Stimulated activated CD8-positive, alpha-beta memory T cell treated with anti-CD3 and anti-CD28 coated beads, Interleukin-7, amount 100 ng/mL, for 4 hours (primary cell): ENCODE measurements around the gene CNKSR1.
"Not testable (repeated sequence)": the region's sequence is repeated elsewhere in the genome, so short reads cannot be mapped to it uniquely, and the experiment has no call there.

ENCODE experiments used
- DNase-seq, 2 donors: peaks; one replicate each; pipeline ENCODE4 v3.0.0-alpha.2; 2020; ENCODE audit warnings: low read depth in 2 of 2

CNKSR1 gene

DNA sequence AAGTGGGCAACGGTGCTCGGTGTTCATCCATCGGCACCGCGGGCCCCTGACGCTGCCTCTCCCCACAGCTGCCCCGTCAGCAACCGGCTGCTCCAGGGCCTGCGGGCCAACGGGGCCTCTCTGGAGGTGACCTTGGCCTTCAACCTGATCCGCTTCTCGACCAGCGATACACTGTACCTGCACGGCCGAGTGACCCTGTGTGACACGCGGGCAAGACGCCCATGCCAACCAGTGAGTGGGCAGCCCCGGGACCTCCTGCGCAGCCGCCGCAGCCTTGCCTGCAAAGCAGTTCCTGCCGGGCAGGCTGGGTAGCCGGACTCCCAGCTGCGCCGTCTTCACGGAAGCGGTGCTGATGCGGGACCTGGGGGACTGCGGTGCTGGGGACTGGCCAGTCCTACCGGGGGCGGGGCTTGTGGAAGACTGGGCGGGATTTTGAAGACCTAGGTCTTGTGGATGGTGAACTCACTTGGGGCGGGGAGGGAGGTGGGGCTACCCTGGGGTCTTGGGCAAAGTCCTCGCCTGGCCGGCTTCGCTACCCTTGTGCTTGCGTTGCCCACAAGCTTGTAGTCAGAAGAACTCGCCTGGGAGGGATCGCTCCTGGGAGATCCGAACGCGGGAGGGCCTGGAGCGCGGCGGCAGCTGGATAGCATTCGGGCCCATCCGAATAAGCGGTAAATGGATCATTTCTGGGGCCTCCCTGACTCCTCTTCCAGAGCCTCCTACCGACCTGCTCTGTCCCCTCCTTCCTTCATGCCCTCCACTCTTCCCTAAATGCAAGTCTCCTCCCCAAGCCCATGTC, 47.9 kb downstream of the CNKSR1 start:
- DNase-seq: peak; percentile 4 to 33

DNA sequence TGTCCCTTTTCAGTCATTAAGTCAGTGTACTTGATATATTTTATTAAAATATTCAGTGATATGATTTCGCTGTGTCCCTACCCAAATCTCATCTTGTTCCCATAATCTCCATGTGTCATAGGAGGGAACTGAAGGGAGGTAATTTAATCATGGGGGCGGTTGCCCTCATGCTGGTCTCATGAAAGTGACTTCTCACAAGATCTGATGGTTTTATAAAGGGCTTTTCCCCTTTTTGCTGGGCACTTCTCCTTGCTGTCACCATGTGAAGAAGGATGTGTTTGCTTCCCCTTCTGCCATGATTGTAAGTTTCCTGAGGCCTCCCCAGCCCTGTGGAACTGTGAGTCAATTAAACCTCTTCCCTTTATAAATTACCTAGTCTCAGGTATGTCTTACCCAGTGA, 53.4 kb downstream of the CNKSR1 start:
- DNase-seq: not testable (repeated sequence)

DNA sequence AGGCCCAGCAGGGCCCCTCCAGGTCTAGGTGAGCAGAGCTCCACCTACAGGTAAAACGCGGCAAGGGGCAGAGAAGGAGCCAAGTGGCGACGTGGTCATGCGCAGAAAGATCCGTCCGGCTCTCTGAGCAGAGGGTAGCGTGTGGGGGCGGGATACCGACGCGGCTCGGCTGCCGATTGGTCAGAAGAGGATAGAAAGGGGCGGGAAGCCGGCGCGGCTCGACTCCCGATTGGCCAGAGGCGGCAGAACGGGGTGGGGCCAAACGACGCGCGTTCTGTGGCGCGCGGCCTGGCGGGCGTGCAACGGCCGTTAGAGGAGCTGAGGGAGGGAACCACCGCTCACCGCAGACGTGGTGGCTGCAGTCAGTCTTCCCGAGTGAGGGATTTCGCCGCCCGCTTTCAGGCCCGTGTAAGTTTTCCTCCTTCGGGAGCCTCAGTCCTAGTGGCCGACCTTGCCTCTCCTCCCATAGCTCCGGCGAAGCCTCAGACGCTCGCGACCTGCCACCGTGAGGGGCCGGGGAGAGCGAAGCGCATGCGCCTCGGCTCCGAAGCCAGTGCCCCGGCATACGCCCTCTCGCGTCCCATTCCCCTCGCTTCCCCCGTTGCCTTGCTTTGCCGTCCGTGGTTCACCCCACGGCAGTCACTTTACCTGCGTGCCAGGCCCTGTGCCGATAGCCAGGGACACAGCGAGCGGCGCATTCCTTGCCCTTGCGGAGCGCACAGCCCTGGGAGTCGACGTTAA, 56.8 kb downstream of the CNKSR1 start, which contains the start of gene CEP85:
Gene CEP85, plus strand, starts transcription at position 298 of the 741 bp plus-strand sequence. CDS start 5,584 bp downstream, outside the sequence.
- peak; percentile 97 for DNase-seq

DNA sequence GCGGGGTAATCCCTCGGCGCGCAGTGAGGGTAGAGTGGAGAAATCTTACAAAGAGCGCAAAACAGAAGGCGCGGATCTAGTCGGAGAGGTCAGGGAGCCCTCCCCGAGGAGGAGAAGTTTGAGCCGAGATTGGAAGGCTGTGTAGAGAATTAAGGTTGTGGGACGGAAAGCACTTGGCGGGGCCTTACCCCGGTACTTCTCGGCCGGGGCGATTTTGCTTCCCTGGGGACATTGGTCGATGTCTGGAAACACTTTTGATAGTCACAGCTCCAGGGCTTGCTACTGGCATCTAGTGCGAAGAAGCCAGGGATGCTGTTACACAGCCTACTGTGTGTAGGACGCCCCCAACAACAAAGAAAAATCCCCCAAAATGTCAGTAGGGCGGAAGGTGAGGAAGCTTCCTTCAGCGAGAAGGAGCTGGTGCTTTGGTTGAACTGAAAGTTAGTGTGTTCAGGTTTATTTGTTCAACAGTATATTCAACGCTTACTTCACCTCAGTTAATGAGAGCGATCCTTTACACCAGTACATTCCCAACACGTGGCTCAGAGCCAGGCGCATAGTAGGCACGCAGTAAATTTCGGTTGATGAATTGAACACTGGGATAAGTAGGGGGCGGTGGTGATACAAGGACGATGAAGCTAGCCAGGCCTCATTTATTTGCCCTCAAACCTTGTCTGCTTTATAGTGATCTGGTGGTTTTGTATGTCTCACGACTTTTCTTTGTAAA, 57.5 kb downstream of the CNKSR1 start:
- peak in 1 of 2 donors; percentile 2 for DNase-seq

DNA sequence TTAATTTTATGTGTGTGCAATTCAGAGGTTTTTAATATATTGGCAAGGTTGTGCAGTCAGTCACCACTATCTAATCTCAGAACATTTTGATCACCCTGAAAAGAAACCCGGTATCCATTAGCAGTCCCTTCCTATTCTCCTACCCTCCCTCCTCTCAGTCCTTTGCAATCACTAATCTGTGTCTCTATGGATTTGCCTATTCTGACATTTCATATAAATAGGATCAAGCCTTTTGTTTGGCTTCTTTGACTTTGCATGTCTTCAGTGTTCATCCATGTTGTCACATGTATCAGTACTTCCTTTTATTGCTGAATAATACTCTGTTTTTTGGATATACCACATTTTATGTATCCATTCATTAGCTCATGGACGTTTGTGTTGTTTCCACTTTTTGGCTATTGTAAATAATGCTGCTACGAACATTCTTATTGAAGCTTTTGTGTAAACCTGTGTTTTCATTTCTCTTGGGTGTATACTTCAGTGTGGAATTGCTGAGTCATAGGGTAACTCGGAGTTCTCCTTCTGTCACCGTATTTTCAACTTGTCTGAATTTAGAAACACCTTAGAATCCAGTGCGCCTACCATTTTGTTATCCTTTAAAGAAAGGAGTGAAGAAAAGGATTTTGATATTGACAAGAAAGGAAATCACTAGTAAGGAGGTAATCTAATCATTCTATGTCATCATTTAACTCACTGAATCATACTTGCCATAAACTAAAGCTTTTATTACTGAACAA, 60.1 kb downstream of the CNKSR1 start:
- no peak for DNase-seq
